Thymus (tissue), 11 donors: ENCODE results near the gene PMFBP1. TPM values are rescaled to one million over a fixed set of nuclear protein-coding genes. Genes with fewer than 3 reads are reported as not detected.

Source experiments
- DNase-seq, 9 donors: peaks; one replicate each; pipeline ENCODE4 v3.0.0-alpha.2; 2013; ENCODE audit warnings: low spot score in 9 of 9, low read depth in 6 of 9, missing footprints in 1 of 9
- H3K27ac ChIP-seq, 2 donors: one replicate each; pipeline ENCODE4 v1.5.1; 2013; ENCODE audit warnings: control low read depth in 1 of 2, low read depth in 1 of 2, low read length in 1 of 2, mild to moderate bottlenecking in 1 of 2, moderate library complexity in 1 of 2
- H3K27me3 ChIP-seq, 2 donors: one replicate each; pipeline ENCODE4 v1.5.1; 2013; ENCODE audit warnings: low read length in 1 of 2; ENCODE audit not compliant: control insufficient read depth in 2 of 2, insufficient read depth in 1 of 2
- H3K36me3 ChIP-seq, 2 donors: one replicate each; pipeline ENCODE4 v1.5.1; 2013; ENCODE audit warnings: low read length in 1 of 2, mild to moderate bottlenecking in 1 of 2, moderate library complexity in 1 of 2; ENCODE audit not compliant: control insufficient read depth in 2 of 2, insufficient read depth in 2 of 2
- H3K4me1 ChIP-seq, 2 donors: one replicate each; pipeline ENCODE4 v1.5.1; 2013; ENCODE audit warnings: low read length in 2 of 2; ENCODE audit not compliant: control insufficient read depth in 2 of 2, insufficient read depth in 2 of 2
- H3K4me3 ChIP-seq, 2 donors: one replicate each; pipeline ENCODE4 v1.5.1; 2013; ENCODE audit warnings: low read length in 2 of 2, control low read depth in 1 of 2, mild to moderate bottlenecking in 1 of 2
- H3K9me3 ChIP-seq, 2 donors: one replicate each; pipeline ENCODE4 v1.5.1; 2013; ENCODE audit warnings: low read length in 1 of 2, mild to moderate bottlenecking in 1 of 2; ENCODE audit not compliant: control insufficient read depth in 2 of 2, insufficient read depth in 1 of 2
- WGBS: extraction: QIAGEN DNeasy Blood & Tissue Kit; methylation state at CpG from one replicate; pipeline ENCODE4 v1.1.7; 2013; 5-methylcytosine and 5-hydroxymethylcytosine counted together
- polyA plus RNA-seq: library from polyadenylated mRNA; stranded (reverse); fragments of 200-250 nt; gene quantifications from one replicate; pipeline ENCODE4 v1.2.3, GENCODE V29; 2013
- total RNA-seq: library from RNA; stranded (reverse); fragments of 120-200 nt; gene quantifications from one replicate; pipeline ENCODE4 v1.2.4, GENCODE V29; 2013
- donor health status: healthy.

Gene PMFBP1
- total and polyA plus RNA-seq, 2 donors, result 1.8 to 2.1 TPM

- Histone ChIP-seq H3K36me3 (no peaks in the 10 kb centered on the region), H3K4me1 (no peaks in the 10 kb centered on the region), H3K27me3 (no peaks in the 10 kb centered on the region), H3K4me3 (no peak overlapping the region), H3K27ac (no peak overlapping the region), H3K9me3 (no peaks in the 10 kb centered on the region)
- WGBS, result 96% methylated on average over 1 of the region's 1 CpG
- DNase-seq, result no peak
Measured at GRCh38 chr16:72171236-72171635, 719 bp downstream of the PMFBP1 start.

- no peak for DNase-seq
- H3K27ac ChIP-seq, result no peak overlapping the region
- no peaks in the 10 kb centered on the region for H3K4me1 ChIP-seq
- H3K27me3 ChIP-seq, result no peaks in the 10 kb centered on the region
- no peaks in the 10 kb centered on the region for H3K9me3 ChIP-seq
- 94% methylated on average over 1 of the region's 1 CpG for WGBS
- H3K4me3 ChIP-seq, result no peak overlapping the region
- no peaks in the 10 kb centered on the region for H3K36me3 ChIP-seq
Measured at GRCh38 chr16:72169708-72170107, 2.2 kb downstream of the PMFBP1 start.

- no peaks in the 10 kb centered on the region for H3K27me3 ChIP-seq
- 95% methylated on average over 2 of the region's 2 CpGs for WGBS
- no peaks in the 10 kb centered on the region for H3K4me1 ChIP-seq
Measured at GRCh38 chr16:72168365-72168764, 3.6 kb downstream of the PMFBP1 start.

GRCh38 chr16:72166954-72167561 lies 4.9 kb downstream of the PMFBP1 start:
- Histone ChIP-seq H3K27ac (no peak overlapping the region), H3K4me1 (no peaks in the 10 kb centered on the region), H3K4me3 (no peak overlapping the region), H3K9me3 (no peaks in the 10 kb centered on the region), H3K36me3 (no peaks in the 10 kb centered on the region), H3K27me3 (no peaks in the 10 kb centered on the region)
- DNase-seq, result no peak
- WGBS, result 97% methylated on average over 6 of the region's 6 CpGs

More at GRCh38 chr16:72168365-72168764, 3.6 kb downstream of the PMFBP1 start:
- Histone ChIP-seq H3K9me3 (no peaks in the 10 kb centered on the region), H3K4me3 (no peak overlapping the region), H3K36me3 (no peaks in the 10 kb centered on the region), H3K27ac (no peak overlapping the region)
- DNase-seq, result no peak

GRCh38 chr16:72166151-72166550 lies 5.8 kb downstream of the PMFBP1 start:
- Histone ChIP-seq H3K4me1 (no peaks in the 10 kb centered on the region), H3K27me3 (no peaks in the 10 kb centered on the region), H3K9me3 (no peaks in the 10 kb centered on the region), H3K36me3 (no peaks in the 10 kb centered on the region), H3K27ac (no peak overlapping the region), H3K4me3 (no peak overlapping the region)
- no peak for DNase-seq
- WGBS, result 97% methylated on average over 2 of the region's 2 CpGs

GRCh38 chr16:72164691-72165090 lies 7.3 kb downstream of the PMFBP1 start:
- H3K9me3 ChIP-seq, result no peaks in the 10 kb centered on the region
- WGBS, result 96% methylated on average over 5 of the region's 5 CpGs
- H3K27ac ChIP-seq, result no peak overlapping the region
- no peaks in the 10 kb centered on the region for H3K4me1 ChIP-seq
- no peaks in the 10 kb centered on the region for H3K36me3 ChIP-seq
- no peaks in the 10 kb centered on the region for H3K27me3 ChIP-seq
- H3K4me3 ChIP-seq, result no peak overlapping the region
- DNase-seq, result no peak

- no peaks in the 10 kb centered on the region for H3K36me3 ChIP-seq
- H3K4me1 ChIP-seq, result no peaks in the 10 kb centered on the region
- no peaks in the 10 kb centered on the region for H3K9me3 ChIP-seq
- WGBS, result 91% methylated on average over 6 of the region's 6 CpGs
- no peak overlapping the region for H3K4me3 ChIP-seq
- H3K27me3 ChIP-seq, result no peaks in the 10 kb centered on the region
- DNase-seq, result no peak
- H3K27ac ChIP-seq, result no peak overlapping the region
Measured at GRCh38 chr16:72162105-72162692, 9.8 kb downstream of the PMFBP1 start.

- DNase-seq, result no peak
- 92% methylated on average over 2 of the region's 2 CpGs for WGBS
- H3K36me3 ChIP-seq, result no peaks in the 10 kb centered on the region
Measured at GRCh38 chr16:72159801-72160200, 12.2 kb downstream of the PMFBP1 start.

GRCh38 chr16:72159386-72159785 lies 12.6 kb downstream of the PMFBP1 start:
- Histone ChIP-seq H3K4me1 (no peaks in the 10 kb centered on the region), H3K27me3 (no peaks in the 10 kb centered on the region), H3K27ac (no peak overlapping the region), H3K36me3 (no peaks in the 10 kb centered on the region), H3K9me3 (no peaks in the 10 kb centered on the region), H3K4me3 (no peak overlapping the region)
- WGBS, result 94% methylated on average over 2 of the region's 2 CpGs
- DNase-seq, result no peak

More at GRCh38 chr16:72159801-72160200, 12.2 kb downstream of the PMFBP1 start:
- Histone ChIP-seq H3K4me1 (no peaks in the 10 kb centered on the region), H3K27me3 (no peaks in the 10 kb centered on the region), H3K4me3 (no peak overlapping the region), H3K9me3 (no peaks in the 10 kb centered on the region), H3K27ac (no peak overlapping the region)
